ENCODE results near the gene PELI2. TPM values are rescaled to one million over a fixed set of nuclear protein-coding genes. Genes with fewer than 3 reads are reported as not detected.

The PELI2 gene
- total RNA-seq, 2 donors from 2014 or later = 9.8 to 13.9 TPM

- H3K27me3 ChIP-seq = no peaks in the 10 kb centered on the region
- no peaks in the 10 kb centered on the region for H3K36me3 ChIP-seq
- no peak overlapping the region for H3K27ac ChIP-seq
- no peak for DNase-seq
- H3K4me1 ChIP-seq = no peaks in the 10 kb centered on the region
- TF ChIP-seq CTCF (IDR thresholded peaks at IDR 0.05) = no peak
- no peak overlapping the region for H3K4me3 ChIP-seq
- H3K9ac ChIP-seq (ENCODE audit: low read depth in 2 of 2, low read length in 2 of 2) = no peak overlapping the region
- no peaks in the 10 kb centered on the region for H3K9me3 ChIP-seq
- intact Hi-C loops (cut with DNase I) = no loop called here
Measured at GRCh38 chr14:56210571-56210970, 92.4 kb downstream of the PELI2 start.

GRCh38 chr14:56211084-56211483 lies 92.9 kb downstream of the PELI2 start:
- no peak for DNase-seq
- Histone ChIP-seq H3K4me3 (no peak overlapping the region), H3K27ac (no peak overlapping the region), H3K9me3 (no peaks in the 10 kb centered on the region), H3K4me1 (no peaks in the 10 kb centered on the region), H3K27me3 (no peaks in the 10 kb centered on the region), H3K36me3 (no peaks in the 10 kb centered on the region), H3K9ac (ENCODE audit: low read depth in 2 of 2, low read length in 2 of 2) (no peak overlapping the region)
- TF ChIP-seq CTCF (IDR thresholded peaks at IDR 0.05) = no peak
- intact Hi-C loops (cut with DNase I) = no loop called here

GRCh38 chr14:56211844-56212243 lies 93.6 kb downstream of the PELI2 start:
- no peaks in the 10 kb centered on the region for H3K4me1 ChIP-seq
- no peaks in the 10 kb centered on the region for H3K9me3 ChIP-seq
- no peak for DNase-seq
- no peak overlapping the region for H3K9ac ChIP-seq (ENCODE audit: low read depth in 2 of 2, low read length in 2 of 2)
- H3K36me3 ChIP-seq = no peaks in the 10 kb centered on the region
- no peaks in the 10 kb centered on the region for H3K27me3 ChIP-seq
- H3K4me3 ChIP-seq = no peak overlapping the region
- no peak overlapping the region for H3K27ac ChIP-seq
- intact Hi-C loops (cut with DNase I) = no loop called here
- TF ChIP-seq CTCF (IDR thresholded peaks at IDR 0.05) = no peak

GRCh38 chr14:56212521-56212920 lies 94.3 kb downstream of the PELI2 start:
- H3K27ac ChIP-seq = no peak overlapping the region
- H3K27me3 ChIP-seq = no peaks in the 10 kb centered on the region
- DNase-seq = no peak
- intact Hi-C loops (cut with DNase I) = no loop called here
- no peak overlapping the region for H3K4me3 ChIP-seq
- no peak overlapping the region for H3K9ac ChIP-seq (ENCODE audit: low read depth in 2 of 2, low read length in 2 of 2)
- no peaks in the 10 kb centered on the region for H3K4me1 ChIP-seq
- TF ChIP-seq CTCF (IDR thresholded peaks at IDR 0.05) = no peak
- no peaks in the 10 kb centered on the region for H3K36me3 ChIP-seq
- no peaks in the 10 kb centered on the region for H3K9me3 ChIP-seq

GRCh38 chr14:56213306-56213705 lies 95.1 kb downstream of the PELI2 start:
- TF ChIP-seq CTCF (IDR thresholded peaks at IDR 0.05) = no peak
- intact Hi-C loops (cut with DNase I) = no loop called here
- H3K4me3 ChIP-seq = no peak overlapping the region
- H3K9me3 ChIP-seq = no peaks in the 10 kb centered on the region
- H3K36me3 ChIP-seq = no peaks in the 10 kb centered on the region
- no peak for DNase-seq
- no peak overlapping the region for H3K27ac ChIP-seq
- no peaks in the 10 kb centered on the region for H3K27me3 ChIP-seq
- H3K4me1 ChIP-seq = no peaks in the 10 kb centered on the region
- no peak overlapping the region for H3K9ac ChIP-seq (ENCODE audit: low read depth in 2 of 2, low read length in 2 of 2)

GRCh38 chr14:56215180-56215579 lies 97.0 kb downstream of the PELI2 start:
- intact Hi-C loops (cut with DNase I) = no loop called here
- Histone ChIP-seq H3K4me3 (no peak overlapping the region), H3K27ac (no peak overlapping the region), H3K9me3 (no peaks in the 10 kb centered on the region), H3K9ac (ENCODE audit: low read depth in 2 of 2, low read length in 2 of 2) (no peak overlapping the region), H3K27me3 (no peaks in the 10 kb centered on the region), H3K4me1 (no peaks in the 10 kb centered on the region), H3K36me3 (no peaks in the 10 kb centered on the region)
- no peak for DNase-seq
- no peak for TF ChIP-seq CTCF (IDR thresholded peaks at IDR 0.05)
